ENCODE measurements around the gene RASAL1.

GRCh38 chr12:113065126-113066007 is 70.2 kb downstream of the RASAL1 start:
- TF ChIP-seq CTCF (IDR thresholded peaks at IDR 0.05) (no peak), POLR2AphosphoS5 (IDR thresholded peaks at IDR 0.05; ENCODE audit: insufficient read depth in 1 of 2, low read depth in 1 of 2) (no peak)
